GM23248 (cell line): ENCODE data around the gene ST6GALNAC6. TPM values are rescaled to one million over a fixed set of nuclear protein-coding genes. Genes with fewer than 3 reads are reported as not detected.
"Not testable (repeated sequence)": the region's sequence is repeated elsewhere in the genome, so short reads cannot be mapped to it uniquely, and the experiment has no call there.

ENCODE experiments used
- DNase-seq: peaks from one replicate; pipeline ENCODE4 v3.0.0-alpha.2; 2015
- H2AFZ ChIP-seq: fragments of 200-600 bp; sonication (generic); 2 replicates; pipeline ENCODE4 v1.6.1; 2016; ENCODE audit warnings: antibody characterized with exemption
- H3F3A ChIP-seq: fragments of 200-600 bp; sonication (generic); 2 replicates; pipeline ENCODE4 v1.6.1; 2016; ENCODE audit warnings: mild to moderate bottlenecking, antibody characterized with exemption, mixed run types; ENCODE audit not compliant: insufficient read depth
- H3K27ac ChIP-seq: fragments of 200-600 bp; sonication (generic); 2 replicates; pipeline ENCODE4 v1.5.1; 2016; ENCODE audit warnings: mild to moderate bottlenecking
- H3K27me3 ChIP-seq: fragments of 200-600 bp; sonication (generic); replicated peaks from 2 replicates; pipeline ENCODE4 v1.6.1; 2016; ENCODE audit warnings: mild to moderate bottlenecking; ENCODE audit not compliant: insufficient read depth
- H3K36me3 ChIP-seq: fragments of 200-600 bp; sonication (generic); 2 replicates; pipeline ENCODE4 v1.6.1; 2016; ENCODE audit warnings: low read depth, mild to moderate bottlenecking
- H3K4me1 ChIP-seq: fragments of 200-600 bp; sonication (generic); 2 replicates; pipeline ENCODE4 v1.6.1; 2016; ENCODE audit warnings: mild to moderate bottlenecking; ENCODE audit not compliant: insufficient read depth
- H3K4me2 ChIP-seq: fragments of 200-600 bp; sonication (generic); one replicate; pipeline ENCODE4 v1.6.1; 2016; ENCODE audit warnings: mild to moderate bottlenecking; ENCODE audit not compliant: unreplicated experiment
- H3K4me3 ChIP-seq: fragments of 200-600 bp; sonication (generic); 2 replicates; pipeline ENCODE4 v1.5.1; 2016; ENCODE audit warnings: mild to moderate bottlenecking
- H3K79me2 ChIP-seq: fragments of 200-600 bp; sonication (generic); 2 replicates; pipeline ENCODE4 v1.6.1; 2016; ENCODE audit warnings: mild to moderate bottlenecking; ENCODE audit not compliant: insufficient read depth
- H3K9ac ChIP-seq: fragments of 200-600 bp; sonication (generic); 2 replicates; pipeline ENCODE4 v1.6.1; 2016; ENCODE audit warnings: mild to moderate bottlenecking
- H3K9me2 ChIP-seq: fragments of 200-600 bp; sonication (generic); 2 replicates; pipeline ENCODE4 v1.6.1; 2016; ENCODE audit warnings: mixed run types, mild to moderate bottlenecking, moderate library complexity; ENCODE audit not compliant: insufficient read depth
- H3K9me3 ChIP-seq: fragments of 200-600 bp; sonication (generic); one replicate; pipeline ENCODE4 v1.6.1; 2017; ENCODE audit warnings: low read depth
- H4K20me1 ChIP-seq: fragments of 200-600 bp; sonication (generic); 2 replicates; pipeline ENCODE4 v1.6.0; 2016; ENCODE audit not compliant: insufficient read depth
- EZH2 ChIP-seq: fragments of 200-600 bp; sonication (generic); IDR thresholded peaks from 2 replicates; pipeline ENCODE4 v1.6.1; 2018; ENCODE audit warnings: antibody characterized with exemption, mild to moderate bottlenecking; ENCODE audit not compliant: insufficient read depth, poor library complexity, severe bottlenecking
- EZH2phosphoT487 ChIP-seq: fragments of 200-600 bp; sonication (generic); IDR thresholded peaks from 2 replicates; pipeline ENCODE4 v1.6.1; 2018; ENCODE audit warnings: antibody characterized with exemption, moderate library complexity, mild to moderate bottlenecking, low read depth; ENCODE audit not compliant: insufficient read depth
- WGBS, 2 experiments: methylation state at CpG; one replicate each; pipeline ENCODE4 v1.1.6; 2015 to 2017; ENCODE audit warnings: low lambda C conversion rate in 2 of 2, low coverage in 1 of 2; ENCODE audit errors: missing lambda C conversion rate in 2 of 2; 5-methylcytosine and 5-hydroxymethylcytosine counted together
- in situ Hi-C: fragments of 300-500 bp; cut with MboI; formaldehyde crosslinking; loops from 2 replicates; pipeline ENCODE4 v1.15.0; 2020
- polyA plus RNA-seq: library from polyadenylated mRNA; unstranded; fragments of >200 nt; fragmentation: Nextera tagmentation; extraction: Ambion mirVana; gene quantifications from 2 replicates; pipeline ENCODE4 v1.2.1, GENCODE V29; 2016
- total RNA-seq: library from RNA; depleted of rRNA; stranded (reverse); fragments of >200 nt; shearing (Covaris generic); gene quantifications from 2 replicates; pipeline ENCODE4 v1.2.3, GENCODE V29; 2014

ST6GALNAC6 gene
- total and polyA plus RNA-seq, 2 experiments from 2014 or later: 81.1 to 88.0 TPM

DNA sequence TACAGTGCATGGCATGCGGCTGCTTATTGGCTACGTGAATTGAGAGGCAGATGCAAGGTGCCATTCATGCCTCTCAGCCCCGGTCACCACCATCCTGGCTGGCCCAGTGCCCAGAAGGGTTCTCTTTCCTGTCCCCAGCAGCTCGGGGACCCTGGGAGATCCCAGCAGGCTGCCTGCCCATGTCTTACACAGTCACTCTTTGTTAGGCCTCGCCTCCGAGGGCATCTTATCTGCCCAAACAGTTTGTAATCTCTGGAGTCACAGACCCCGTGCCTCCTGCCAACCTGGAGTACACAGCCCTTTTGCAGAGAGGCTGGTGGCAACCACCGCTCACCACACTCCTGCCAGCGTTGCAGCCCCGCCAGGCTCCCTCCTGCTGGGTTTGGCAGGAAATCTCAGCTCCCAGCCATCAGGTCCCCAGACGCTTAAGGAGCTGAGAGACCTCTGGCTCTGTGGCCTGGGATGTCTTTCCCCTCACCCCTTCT, 14.9 kb downstream of the ST6GALNAC6 start:
- H3K79me2 ChIP-seq: peaks cover 12% of the 10 kb centered on the region
- peaks cover 32% of the 10 kb centered on the region for H3K36me3 ChIP-seq
- H3K4me3 ChIP-seq: no peak overlapping the region
- no peaks in the 10 kb centered on the region for H4K20me1 ChIP-seq
- no peak overlapping the region for H3K4me2 ChIP-seq
- no peaks in the 10 kb centered on the region for H3K9me2 ChIP-seq
- WGBS, 2 experiments: 77 to 78% methylated on average over 11 of the region's 11 CpGs
- no peak overlapping the region for H3K9ac ChIP-seq
- DNase-seq: no peak
- no peak for TF ChIP-seq EZH2
- H3K27me3 ChIP-seq: no peaks in the 10 kb centered on the region
- no peaks in the 10 kb centered on the region for H3K9me3 ChIP-seq
- H3F3A ChIP-seq: peaks cover 1% of the 10 kb centered on the region; the same call in 1 of the 2 replicates
- H3K27ac ChIP-seq: no peak overlapping the region
- no peak overlapping the region for H2AFZ ChIP-seq
- in situ Hi-C loops: no loop called here
- no peaks in the 10 kb centered on the region for H3K4me1 ChIP-seq

DNA sequence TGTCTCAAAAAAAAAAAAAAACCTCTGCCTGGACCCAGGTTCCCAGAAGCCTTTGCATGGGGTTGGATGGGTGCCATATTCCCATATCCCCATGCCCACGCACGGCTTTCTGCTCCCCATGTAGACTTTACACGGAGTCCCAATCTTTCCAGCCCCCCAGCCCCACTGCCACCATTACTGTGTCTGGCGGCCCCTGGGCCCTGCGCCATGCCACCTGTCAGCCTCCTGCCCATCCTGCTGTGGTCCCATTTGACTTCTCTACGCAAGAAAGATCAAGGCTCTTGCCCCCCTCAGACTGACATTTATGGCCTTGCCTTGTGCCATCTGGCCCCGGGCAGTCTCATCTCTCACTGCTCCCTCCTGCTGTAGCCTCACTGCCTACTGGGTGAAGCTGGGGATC, 15.4 kb downstream of the ST6GALNAC6 start:
- in situ Hi-C loops: no loop called here
- Histone ChIP-seq H3K27ac (no peak overlapping the region), H3K36me3 (peaks cover 27% of the 10 kb centered on the region), H3K9me3 (no peaks in the 10 kb centered on the region), H3K4me3 (no peak overlapping the region), H4K20me1 (no peaks in the 10 kb centered on the region), H3K79me2 (0 out of 2 replicates have a peak, but pooled peaks cover 11% of the 10 kb centered on the region), H3K27me3 (no peaks in the 10 kb centered on the region), H3F3A (peaks cover 6% of the 10 kb centered on the region; the same call in 1 of the 2 replicates), H3K9ac (no peak overlapping the region), H3K9me2 (no peaks in the 10 kb centered on the region), H3K4me1 (no peaks in the 10 kb centered on the region), H2AFZ (no peak overlapping the region), H3K4me2 (no peak overlapping the region)
- TF ChIP-seq EZH2phosphoT487: no peak
- no peak for TF ChIP-seq EZH2
- no peak for DNase-seq
- WGBS, 2 experiments: 77 to 83% methylated on average over 7 of the region's 7 CpGs

DNA sequence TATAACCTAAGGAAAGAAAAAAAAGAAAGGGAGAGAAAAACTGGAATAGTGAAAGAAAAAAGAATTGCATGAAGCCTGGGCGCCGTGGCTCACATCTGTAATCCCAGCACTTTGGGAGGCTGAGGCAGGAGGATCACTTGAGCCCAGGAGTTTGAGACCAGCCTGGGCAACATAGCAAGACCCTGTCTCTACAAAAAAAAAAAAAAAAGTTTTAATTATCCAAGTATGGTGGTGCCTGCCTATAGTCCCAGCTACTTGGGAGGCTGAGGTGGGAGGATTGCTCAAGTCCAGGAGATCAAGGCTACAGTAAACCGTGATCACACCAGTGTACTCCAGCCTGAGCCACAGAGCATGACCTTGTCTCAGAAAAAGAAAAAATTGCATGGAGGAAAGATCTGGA, 17.7 kb downstream of the ST6GALNAC6 start:
- H3K4me1 ChIP-seq, H4K20me1 ChIP-seq, H3K27ac ChIP-seq, H3K9me2 ChIP-seq, H3K27me3 ChIP-seq, in situ Hi-C loops, H3K79me2 ChIP-seq, H3K36me3 ChIP-seq, H2AFZ ChIP-seq, DNase-seq, H3K4me2 ChIP-seq, H3K4me3 ChIP-seq, H3K9ac ChIP-seq, H3K9me3 ChIP-seq: not testable (repeated sequence)
- peaks cover 15% of the 10 kb centered on the region; the same call in 1 of the 2 replicates for H3F3A ChIP-seq
- 99% methylated on average over 3 of the region's 3 CpGs for WGBS, 2 experiments

DNA sequence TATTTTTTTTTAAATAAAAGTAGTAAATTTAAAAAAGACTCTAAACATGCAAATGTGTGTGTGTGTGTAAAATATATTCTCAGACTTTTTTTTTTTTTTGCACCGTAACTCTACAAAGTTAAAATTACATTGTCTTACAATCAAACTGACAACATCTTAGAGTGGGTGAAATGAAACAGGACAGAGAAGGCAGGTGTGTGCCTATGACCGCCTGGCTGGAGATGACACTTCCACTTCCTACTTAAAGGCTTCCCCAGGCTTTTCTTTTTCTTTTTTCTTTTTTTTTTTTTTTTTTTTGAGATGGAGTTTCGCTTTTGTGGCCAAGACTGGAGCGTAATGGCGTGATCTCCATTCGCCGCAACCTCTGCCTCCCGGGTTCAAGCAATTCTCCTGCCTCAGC, 19.3 kb downstream of the ST6GALNAC6 start:
- WGBS, 2 experiments: 71 to 84% methylated on average over 7 to 8 of the region's 8 CpGs
- H3K9me2 ChIP-seq: no peaks in the 10 kb centered on the region

More for the DNA sequence above, 19.3 kb downstream of the ST6GALNAC6 start:
- in situ Hi-C loops: no loop called here
- no peak for TF ChIP-seq EZH2phosphoT487
- TF ChIP-seq EZH2: no peak
- H3K27me3 ChIP-seq: no peaks in the 10 kb centered on the region
- H4K20me1 ChIP-seq: no peaks in the 10 kb centered on the region
- H3K9me3 ChIP-seq: no peaks in the 10 kb centered on the region
- H3K4me2 ChIP-seq: no peak overlapping the region
- H3K4me3 ChIP-seq: no peak overlapping the region
- no peak for DNase-seq
- peaks cover 20% of the 10 kb centered on the region for H3K4me1 ChIP-seq
- no peak overlapping the region for H2AFZ ChIP-seq
- no peak overlapping the region for H3K27ac ChIP-seq
- H3F3A ChIP-seq: 0 out of 2 replicates have a peak, but pooled peaks cover 15% of the 10 kb centered on the region
- H3K9ac ChIP-seq: no peak overlapping the region
- H3K36me3 ChIP-seq: no peaks in the 10 kb centered on the region; the same call in none of the 2 replicates
- H3K79me2 ChIP-seq: peaks cover 13% of the 10 kb centered on the region; the same call in 1 of the 2 replicates
